WTC11 (cell line): ENCODE measurements around the gene PKP1. TPM values are rescaled to one million over a fixed set of nuclear protein-coding genes. Genes with fewer than 3 reads are reported as not detected.
"Not testable (repeated sequence)": the region's sequence is repeated elsewhere in the genome, so short reads cannot be mapped to it uniquely, and the experiment has no call there.

ENCODE experiments used
- ATAC-seq: fragments of 200-7000 bp; cut with Tn5 transposase; 2 replicates; pipeline ENCODE4 v1.10.0; 2021; ENCODE audit warnings: mild to moderate bottlenecking, moderate library complexity
- CTCF ChIA-PET: fragments of 300-600 bp; sonication (Branson Sonifier 250); formaldehyde crosslinking; loops from one replicate; lab custom pipeline; 2021; ENCODE audit warnings: antibody characterized with exemption; lab: Charles Lee
- POLR2A ChIA-PET: fragments of 350-600 bp; sonication (Branson Sonifier 250); formaldehyde crosslinking; loops from one replicate; lab custom pipeline; 2021; ENCODE audit warnings: antibody characterized with exemption; lab: Charles Lee
- DNase-seq: peaks from one replicate; pipeline ENCODE4 v3.0.0; 2021; ENCODE audit warnings: low spot score
- H3K27ac Mint-ChIP-seq: 2 replicates; pipeline ENCODE4 v1.8.0; 2021; ENCODE audit warnings: mixed read lengths
- H3K27me3 Mint-ChIP-seq: 2 replicates; pipeline ENCODE4 v1.8.0; 2021; ENCODE audit warnings: low read depth, mild to moderate bottlenecking, moderate library complexity, mixed read lengths
- H3K36me3 Mint-ChIP-seq: 2 replicates; pipeline ENCODE4 v1.8.0; 2021; ENCODE audit warnings: mixed read lengths
- H3K4me1 Mint-ChIP-seq: 2 replicates; pipeline ENCODE4 v1.8.0; 2022; ENCODE audit warnings: mixed read lengths
- H3K4me3 Mint-ChIP-seq: 2 replicates; pipeline ENCODE4 v1.8.0; 2021; ENCODE audit warnings: mild to moderate bottlenecking, moderate library complexity, mixed read lengths
- H3K9me3 Mint-ChIP-seq: 2 replicates; pipeline ENCODE4 v1.8.0; 2021; ENCODE audit warnings: mixed read lengths
- AR ChIP-seq: fragments of 250-450 bp; sonication (Bioruptor Pico); IDR thresholded peaks from 2 replicates; pipeline ENCODE4 v1.9.0; 2021; ENCODE audit warnings: mild to moderate bottlenecking
- CBFB ChIP-seq: sonication (generic); formaldehyde crosslinking; IDR thresholded peaks from 2 replicates; pipeline ENCODE4 v1.8.1; 2022; ENCODE audit warnings: mild to moderate bottlenecking, low read depth, missing genetic modification reagents
- FOXJ3 ChIP-seq: sonication (generic); formaldehyde crosslinking; IDR thresholded peaks from 2 replicates; pipeline ENCODE4 v1.9.0; 2021; ENCODE audit warnings: missing genetic modification reagents, mild to moderate bottlenecking, borderline replicate concordance
- GTF2I ChIP-seq: fragments of 250-450 bp; sonication (Bioruptor Pico); conservative IDR thresholded peaks from 2 replicates; pipeline ENCODE4 v1.4.0; 2021; ENCODE audit warnings: mild to moderate bottlenecking
- MXD4 ChIP-seq: fragments of 250-450 bp; sonication (Bioruptor Pico); IDR thresholded peaks from 2 replicates; pipeline ENCODE4 v1.8.0; 2021; ENCODE audit warnings: mild to moderate bottlenecking, moderate library complexity, borderline replicate concordance
- NR1H2 ChIP-seq: sonication (generic); formaldehyde crosslinking; IDR thresholded peaks from 2 replicates; pipeline ENCODE4 v1.9.0; 2021; ENCODE audit warnings: mild to moderate bottlenecking, moderate library complexity, missing genetic modification reagents
- RELA ChIP-seq: sonication (generic); formaldehyde crosslinking; IDR thresholded peaks from 2 replicates; pipeline ENCODE4 v1.8.1; 2022; ENCODE audit warnings: missing genetic modification reagents, mild to moderate bottlenecking, borderline replicate concordance
- SP1 ChIP-seq: sonication (generic); formaldehyde crosslinking; conservative IDR thresholded peaks from 2 replicates; pipeline ENCODE4 v1.8.1; 2022; ENCODE audit warnings: missing genetic modification reagents
- STAT6 ChIP-seq: sonication (generic); formaldehyde crosslinking; conservative IDR thresholded peaks from 2 replicates; pipeline ENCODE4 v1.8.1; 2023; ENCODE audit warnings: mild to moderate bottlenecking, low read depth, missing genetic modification reagents, moderate library complexity
- TEAD1 ChIP-seq: sonication (generic); formaldehyde crosslinking; IDR thresholded peaks from 2 replicates; pipeline ENCODE4 v1.8.0; 2022; ENCODE audit warnings: mild to moderate bottlenecking, missing genetic modification reagents
- TEAD4 ChIP-seq: sonication (generic); formaldehyde crosslinking; IDR thresholded peaks from 2 replicates; pipeline ENCODE4 v1.8.0; 2022; ENCODE audit warnings: mild to moderate bottlenecking, missing genetic modification reagents
- USF1 ChIP-seq: sonication (generic); formaldehyde crosslinking; IDR thresholded peaks from 2 replicates; pipeline ENCODE4 v1.8.0; 2022; ENCODE audit warnings: mild to moderate bottlenecking, missing genetic modification reagents
- ZNF138 ChIP-seq: sonication (generic); formaldehyde crosslinking; conservative IDR thresholded peaks from 2 replicates; pipeline ENCODE4 v1.8.1; 2022; ENCODE audit warnings: mild to moderate bottlenecking, moderate library complexity, missing genetic modification reagents
- ZNF219 ChIP-seq: sonication (generic); formaldehyde crosslinking; IDR thresholded peaks from 2 replicates; pipeline ENCODE4 v1.8.0; 2023; ENCODE audit warnings: missing genetic modification reagents, mild to moderate bottlenecking, borderline replicate concordance
- total RNA-seq: library from RNA; stranded (reverse); gene quantifications from 3 replicates; pipeline ENCODE4 v1.2.3, GENCODE V29; 2021
- TF ChIP-seq, protein P1 (sequence below): fragments of 250-450 bp; sonication (Bioruptor Pico); conservative IDR thresholded peaks from 2 replicates; pipeline ENCODE4 v1.9.0; 2021; ENCODE audit warnings: mild to moderate bottlenecking
- TF ChIP-seq, protein P2 (sequence below): sonication (generic); formaldehyde crosslinking; conservative IDR thresholded peaks from 2 replicates; pipeline ENCODE4 v1.8.1; 2022; ENCODE audit warnings: mild to moderate bottlenecking, missing genetic modification reagents
- TF ChIP-seq, protein P3 (sequence below): sonication (generic); formaldehyde crosslinking; IDR thresholded peaks from 2 replicates; pipeline ENCODE4 v1.8.1; 2023; ENCODE audit warnings: mild to moderate bottlenecking, missing genetic modification reagents

The PKP1 gene
- total RNA-seq, 1 experiment from 2014 or later: 0.24 TPM

DNA sequence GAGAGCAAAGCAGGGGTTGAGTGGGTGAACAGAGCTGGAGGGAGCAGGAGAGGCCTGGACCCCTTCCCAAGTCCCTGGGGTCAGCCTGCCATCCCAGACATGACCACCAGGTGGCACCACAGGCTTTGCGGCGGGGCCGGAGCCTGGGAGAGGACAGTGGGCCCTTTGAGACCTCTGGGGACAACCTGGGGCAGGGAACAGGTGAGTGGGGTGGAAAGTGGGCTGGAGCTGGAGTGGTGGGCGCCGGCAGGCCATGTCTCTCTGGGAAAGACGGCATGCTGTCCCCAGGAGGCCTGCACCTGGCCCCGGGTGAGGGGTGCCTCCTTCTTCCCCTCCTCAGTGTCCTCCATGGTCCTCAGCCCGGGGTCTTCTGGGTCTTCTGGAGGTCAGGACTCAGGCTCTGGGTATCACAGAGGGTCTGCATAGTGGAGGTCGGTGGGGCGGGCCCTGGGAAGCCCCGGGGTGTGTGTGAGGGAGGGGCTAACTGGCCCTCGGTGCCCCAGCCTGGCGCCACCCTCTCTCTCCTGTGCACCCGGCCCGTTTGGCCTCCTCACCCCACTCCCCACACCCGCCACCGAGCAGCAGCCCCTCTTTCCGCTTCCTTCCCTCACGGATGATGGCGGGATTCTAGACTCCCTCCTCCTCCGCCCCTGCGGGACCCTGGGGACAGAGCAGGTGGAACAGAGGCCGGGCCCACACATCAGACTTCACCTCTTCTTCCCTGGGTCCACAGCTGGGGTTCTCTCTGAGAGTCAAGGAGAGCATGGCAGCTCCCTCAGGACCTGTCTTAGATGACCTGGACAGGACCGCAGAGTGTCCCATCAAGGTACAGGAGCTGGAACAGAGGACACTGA, 28.5 kb upstream of the PKP1 start (continued):
- no peak for TF ChIP-seq CBFB

GRCh38 chr1:201255479-201256362, 27.6 kb upstream of the PKP1 start:
- Mint-ChIP-seq H3K9me3 (no peaks in the 10 kb centered on the region), H3K4me3 (no peak overlapping the region), H3K27ac (no peak overlapping the region), H3K36me3 (no peaks in the 10 kb centered on the region), H3K27me3 (peaks cover 3% of the 10 kb centered on the region), H3K4me1 (peaks cover 13% of the 10 kb centered on the region)
- DNase-seq (no peak), ATAC-seq (no peak)
- POLR2A ChIA-PET: no interaction called here
- TF ChIP-seq TEAD4 (CRISPR knock-in tag) (no peak), RELA (CRISPR knock-in tag) (no peak), STAT6 (CRISPR knock-in tag) (no peak), MXD4 (no peak), ZNF138 (CRISPR knock-in tag) (no peak), AR (no peak), TEAD1 (CRISPR knock-in tag) (no peak), NR1H2 (no peak), GTF2I (CRISPR knock-in tag) (no peak), USF1 (no peak), SP1 (CRISPR knock-in tag) (no peak), ZNF219 (CRISPR knock-in tag) (no peak), FOXJ3 (no peak)
- TF ChIP-seq, protein P1, sequence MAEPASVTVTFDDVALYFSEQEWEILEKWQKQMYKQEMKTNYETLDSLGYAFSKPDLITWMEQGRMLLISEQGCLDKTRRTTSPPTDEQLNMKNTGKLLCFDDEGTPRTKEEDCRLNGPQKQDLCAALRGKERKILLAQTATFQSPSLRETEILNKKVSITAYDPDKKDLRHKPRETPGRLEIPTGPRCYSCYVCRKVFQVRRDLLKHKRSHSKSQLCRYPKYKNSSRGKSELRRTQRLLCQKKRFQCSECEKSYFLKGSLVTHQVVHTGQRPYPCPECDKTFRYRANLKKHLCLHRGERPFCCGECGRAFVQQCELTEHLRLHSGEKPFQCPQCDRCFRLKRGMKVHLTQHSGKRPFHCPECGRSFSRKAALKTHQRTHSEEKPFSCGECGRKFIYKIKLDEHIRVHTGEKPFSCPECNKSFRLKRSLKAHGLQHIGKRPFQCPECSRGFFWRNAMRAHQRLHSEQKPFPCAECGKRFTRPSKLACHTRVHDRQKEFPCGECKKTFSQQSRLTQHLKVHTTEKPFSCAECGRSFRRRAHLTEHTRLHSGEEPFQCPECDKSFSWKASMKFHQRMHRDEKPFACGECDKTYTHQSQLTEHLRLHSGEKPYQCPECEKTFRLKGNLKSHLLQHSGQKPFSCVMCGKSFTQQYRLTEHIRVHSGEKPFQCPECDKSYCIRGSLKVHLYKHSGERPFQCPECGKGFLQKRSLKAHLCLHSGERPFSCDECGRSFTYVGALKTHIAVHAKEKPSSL (CRISPR knock-in tag): no peak
- TF ChIP-seq, protein P2, sequence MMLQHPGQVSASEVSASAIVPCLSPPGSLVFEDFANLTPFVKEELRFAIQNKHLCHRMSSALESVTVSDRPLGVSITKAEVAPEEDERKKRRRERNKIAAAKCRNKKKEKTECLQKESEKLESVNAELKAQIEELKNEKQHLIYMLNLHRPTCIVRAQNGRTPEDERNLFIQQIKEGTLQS: no peak
- TF ChIP-seq, protein P3, sequence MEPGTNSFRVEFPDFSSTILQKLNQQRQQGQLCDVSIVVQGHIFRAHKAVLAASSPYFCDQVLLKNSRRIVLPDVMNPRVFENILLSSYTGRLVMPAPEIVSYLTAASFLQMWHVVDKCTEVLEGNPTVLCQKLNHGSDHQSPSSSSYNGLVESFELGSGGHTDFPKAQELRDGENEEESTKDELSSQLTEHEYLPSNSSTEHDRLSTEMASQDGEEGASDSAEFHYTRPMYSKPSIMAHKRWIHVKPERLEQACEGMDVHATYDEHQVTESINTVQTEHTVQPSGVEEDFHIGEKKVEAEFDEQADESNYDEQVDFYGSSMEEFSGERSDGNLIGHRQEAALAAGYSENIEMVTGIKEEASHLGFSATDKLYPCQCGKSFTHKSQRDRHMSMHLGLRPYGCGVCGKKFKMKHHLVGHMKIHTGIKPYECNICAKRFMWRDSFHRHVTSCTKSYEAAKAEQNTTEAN (CRISPR knock-in tag): no peak
- CTCF ChIA-PET: interaction anchor here (1.1 to 2.4 kb wide), 6 partner anchors 33 to 180 kb away, joined by 3 to 59 read pairs (median 7); no protein-coding TSS in a partner anchor

DNA sequence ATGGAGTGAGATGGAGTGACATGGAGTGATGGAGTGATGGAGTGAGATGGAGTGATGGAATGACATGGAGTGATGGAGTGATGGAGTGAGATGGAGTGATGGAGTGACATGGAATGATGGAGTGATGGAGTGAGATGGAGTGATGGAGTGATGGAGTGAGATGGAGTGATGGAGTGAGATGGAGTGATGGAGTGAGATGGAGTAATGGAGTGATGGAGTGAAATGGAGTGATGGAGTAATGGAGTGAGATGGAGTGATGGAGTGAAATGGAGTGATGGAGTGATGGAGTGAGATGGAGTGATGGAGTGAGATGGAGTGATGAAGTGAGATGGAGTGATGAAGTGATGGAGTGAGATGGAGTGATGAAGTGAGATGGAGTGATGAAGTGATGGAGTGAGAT, 25.2 kb upstream of the PKP1 start:
- peaks cover 11% of the 10 kb centered on the region for H3K27me3 Mint-ChIP-seq
- ChIA-PET CTCF (interaction anchor here (1.9 to 2.6 kb wide), 2 partner anchors 25 to 118 kb away, joined by 10 to 23 read pairs; partner anchors contain the start of gene PKP1), POLR2A (interaction anchor here (0.6 kb wide), 1 partner anchor 104 kb away, joined by 3 read pairs; no protein-coding TSS in a partner anchor)

More for the DNA sequence above, 25.2 kb upstream of the PKP1 start:
- not testable (repeated sequence) for H3K36me3 Mint-ChIP-seq, H3K4me3 Mint-ChIP-seq, ATAC-seq, H3K9me3 Mint-ChIP-seq, DNase-seq, H3K27ac Mint-ChIP-seq
- peaks cover 14% of the 10 kb centered on the region for H3K4me1 Mint-ChIP-seq
